Ovary (tissue), 3 donors: ENCODE measurements around the gene BRS3.

Experiments used
- CTCF ChIP-seq, 3 donors: fragments of 450-650 bp in 2 of 3; fragments of 200-600 bp in 1 of 3; IDR thresholded peaks; one replicate each; pipeline versions ENCODE4 v1.5.1 to v1.8.0; 2016 to 2022; ENCODE audit warnings: antibody characterized with exemption in 3 of 3, mild to moderate bottlenecking in 1 of 3
- EP300 ChIP-seq: sonication (generic); formaldehyde crosslinking; IDR thresholded peaks from one replicate; pipeline ENCODE4 v1.6.1; 2017; ENCODE audit warnings: antibody characterized with exemption
- POLR2A ChIP-seq: fragments of 450-650 bp; IDR thresholded peaks from one replicate; pipeline ENCODE4 v1.6.1; 2017; ENCODE audit warnings: antibody characterized with exemption, mild to moderate bottlenecking, moderate library complexity
- donor health status: DM: no; HTN: no; CAD: no.

- TF ChIP-seq CTCF (IDR thresholded peaks at IDR 0.05) (no peak), POLR2A (no peak), EP300 (no peak)
Observed at GRCh38 chrX:136473663-136474062, 14.1 kb upstream of the BRS3 start.
